NCI-H128 (cell line): Measurements from ENCODE around the gene LRIT2.
A peak's percentile ranks its signal among the peaks of the same experiment; 100 is the strongest.

Source experiments
- DNase-seq: peaks from one replicate; lab custom pipeline; 2025; ENCODE audit not compliant: unreplicated experiment; lab: John Stamatoyannopoulos, UW

The LRIT2 gene

GRCh38 chr10:84225427-84226173, at the start of gene LRIT2:
LRIT2 (minus strand) TSS chr10:84225544; CDS start chr10:84225520, 24 bp downstream.
- no peak for DNase-seq

GRCh38 chr10:84270708-84271107, 45.4 kb upstream of the LRIT2 start:
- DNase-seq, result no peak

GRCh38 chr10:84269773-84270172, 44.4 kb upstream of the LRIT2 start:
- no peak for DNase-seq

- DNase-seq, result no peak
These were observed 43.8 kb upstream of the LRIT2 start for GRCh38 chr10:84269162-84269561.

- DNase-seq, result no peak
These were observed 42.3 kb upstream of the LRIT2 start for GRCh38 chr10:84267503-84268126.

GRCh38 chr10:84265418-84265817, 40.1 kb upstream of the LRIT2 start:
- DNase-seq, result no peak

- peak; percentile 4 for DNase-seq
These were observed 39.3 kb upstream of the LRIT2 start for GRCh38 chr10:84264611-84265141.

- no peak for DNase-seq
These were observed 38.4 kb upstream of the LRIT2 start for GRCh38 chr10:84263716-84264115.

GRCh38 chr10:84262190-84262956, 37.0 kb upstream of the LRIT2 start:
- DNase-seq, result no peak

GRCh38 chr10:84261236-84261915, 36.0 kb upstream of the LRIT2 start:
- DNase-seq, result no peak

GRCh38 chr10:84258034-84258695, 32.8 kb upstream of the LRIT2 start:
- no peak for DNase-seq

- DNase-seq, result no peak
These were observed 32.1 kb upstream of the LRIT2 start for GRCh38 chr10:84257343-84258020.

- DNase-seq, result no peak
These were observed 31.4 kb upstream of the LRIT2 start for GRCh38 chr10:84256510-84257342.

- DNase-seq, result no peak
These were observed 29.5 kb upstream of the LRIT2 start for GRCh38 chr10:84254552-84255478.

GRCh38 chr10:84248794-84249193, 23.4 kb upstream of the LRIT2 start:
- DNase-seq, result no peak

- DNase-seq, result no peak
These were observed 22.2 kb upstream of the LRIT2 start for GRCh38 chr10:84247496-84247895.

- no peak for DNase-seq
These were observed 19.4 kb upstream of the LRIT2 start, which contains the start of gene RGR for GRCh38 chr10:84244651-84245270. RGR (plus strand) TSS chr10:84245053; CDS start chr10:84245091, 38 bp downstream.
